Esophagus (tissue), 2 donors: ENCODE results near the gene SPDYA. TPM values are rescaled to one million over a fixed set of nuclear protein-coding genes. Genes with fewer than 3 reads are reported as not detected.

ENCODE experiments used
- H3K27ac ChIP-seq, 2 donors: one replicate each; pipeline ENCODE4 v1.5.1; 2013; ENCODE audit warnings: low read depth in 2 of 2, mild to moderate bottlenecking in 2 of 2, inconsistent platforms in 1 of 2, low read length in 1 of 2, moderate library complexity in 1 of 2
- H3K27me3 ChIP-seq, 2 donors: one replicate each; pipeline ENCODE4 v1.6.1; 2013; ENCODE audit warnings: low read length in 2 of 2, control low read depth in 1 of 2, mild to moderate bottlenecking in 1 of 2; ENCODE audit not compliant: insufficient read depth in 2 of 2, control insufficient read depth in 1 of 2
- H3K36me3 ChIP-seq, 2 donors: one replicate each; pipeline ENCODE4 v1.6.1; 2013; ENCODE audit warnings: low read length in 1 of 2; ENCODE audit not compliant: control insufficient read depth in 2 of 2, insufficient read depth in 2 of 2
- H3K4me1 ChIP-seq, 2 donors: one replicate each; pipeline ENCODE4 v1.6.1; 2013; ENCODE audit warnings: low read length in 1 of 2; ENCODE audit not compliant: control insufficient read depth in 2 of 2, insufficient read depth in 2 of 2
- H3K4me3 ChIP-seq, 2 donors: one replicate each; pipeline ENCODE4 v1.5.1; 2013; ENCODE audit warnings: low read length in 2 of 2, mild to moderate bottlenecking in 2 of 2, low read depth in 1 of 2, moderate library complexity in 1 of 2
- H3K9me3 ChIP-seq, 2 donors: one replicate each; pipeline ENCODE4 v1.6.1; 2013; ENCODE audit warnings: mild to moderate bottlenecking in 2 of 2, low read depth in 1 of 2, low read length in 1 of 2, moderate library complexity in 1 of 2; ENCODE audit not compliant: control insufficient read depth in 2 of 2, insufficient read depth in 1 of 2
- WGBS, 2 donors: extraction: QIAGEN DNeasy Blood & Tissue Kit; methylation state at CpG; one replicate each; pipeline ENCODE4 v1.1.7; 2013; 5-methylcytosine and 5-hydroxymethylcytosine counted together
- polyA plus RNA-seq, 2 donors: library from polyadenylated mRNA; stranded (reverse); fragments of 200-250 nt; gene quantifications; one replicate each; pipeline ENCODE4 v1.2.3, GENCODE V29; 2013
- donor health status: healthy with polysubstance abuse.
- donor health status: Bipolar disorder and iron deficiency.

The SPDYA gene
- polyA plus RNA-seq, 2 donors, result 0.40 to 0.84 TPM

DNA sequence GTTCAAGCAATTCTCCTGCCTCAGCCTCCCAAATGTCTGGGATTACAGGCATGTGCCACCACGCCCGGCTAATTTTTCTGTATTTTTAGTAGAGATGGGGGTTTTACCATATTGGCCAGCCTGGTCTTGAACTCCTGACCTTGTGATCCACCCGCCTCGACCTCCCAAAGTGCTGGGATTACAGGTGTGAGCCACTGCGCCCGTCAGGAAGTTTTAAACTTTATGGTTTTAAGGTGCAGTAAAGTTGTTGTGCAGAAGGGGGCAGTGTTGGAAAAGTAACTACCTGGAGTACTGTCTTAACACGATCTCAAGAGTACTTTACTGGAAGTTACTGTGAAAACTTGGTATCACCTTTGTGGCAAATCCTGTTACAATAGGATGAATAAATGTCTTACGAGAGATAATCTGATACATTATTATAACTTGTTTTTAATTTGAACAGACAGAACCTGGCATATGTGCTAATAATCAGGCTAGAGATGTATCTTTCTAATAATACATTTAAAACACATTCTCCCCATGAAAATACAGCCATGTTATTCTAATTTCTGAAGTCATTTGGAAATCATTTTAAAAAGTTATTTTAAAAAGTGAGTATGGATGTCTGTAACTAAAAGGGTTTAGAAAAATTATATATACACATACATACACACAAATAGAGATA, 10.8 kb downstream of the SPDYA start:
- Histone ChIP-seq H3K27me3 (no peaks in the 10 kb centered on the region), H3K9me3 (no peaks in the 10 kb centered on the region)
- WGBS, 2 donors, result 6 to 7% methylated on average over 8 of the region's 8 CpGs

DNA sequence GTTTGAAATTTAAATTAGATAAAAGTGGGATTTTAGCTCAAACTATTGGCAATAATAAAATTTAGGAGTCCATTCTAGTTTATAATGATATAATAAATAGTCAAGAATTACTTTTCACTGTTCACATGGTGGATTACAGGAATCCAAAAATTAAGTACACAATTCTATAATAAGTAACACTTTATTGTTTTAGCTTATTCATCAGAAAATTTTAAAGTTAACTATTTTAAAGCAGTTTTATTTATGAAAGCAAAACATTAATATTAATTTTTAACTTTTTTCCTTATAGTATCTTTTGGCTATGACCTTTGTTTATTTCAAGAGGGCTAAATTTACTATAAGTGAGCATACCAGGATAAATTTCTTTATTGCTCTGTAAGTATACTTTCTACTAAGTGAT, 11.4 kb downstream of the SPDYA start:
- Histone ChIP-seq H3K27ac (no peak overlapping the region), H3K4me3 (no peak overlapping the region), H3K36me3 (no peaks in the 10 kb centered on the region), H3K4me1 (no peaks in the 10 kb centered on the region), H3K9me3 (no peaks in the 10 kb centered on the region), H3K27me3 (no peaks in the 10 kb centered on the region)

More for the DNA sequence above, 10.8 kb downstream of the SPDYA start:
- no peaks in the 10 kb centered on the region for H3K4me1 ChIP-seq
- H3K36me3 ChIP-seq, result no peaks in the 10 kb centered on the region
- no peak overlapping the region for H3K4me3 ChIP-seq
- H3K27ac ChIP-seq, result no peak overlapping the region

DNA sequence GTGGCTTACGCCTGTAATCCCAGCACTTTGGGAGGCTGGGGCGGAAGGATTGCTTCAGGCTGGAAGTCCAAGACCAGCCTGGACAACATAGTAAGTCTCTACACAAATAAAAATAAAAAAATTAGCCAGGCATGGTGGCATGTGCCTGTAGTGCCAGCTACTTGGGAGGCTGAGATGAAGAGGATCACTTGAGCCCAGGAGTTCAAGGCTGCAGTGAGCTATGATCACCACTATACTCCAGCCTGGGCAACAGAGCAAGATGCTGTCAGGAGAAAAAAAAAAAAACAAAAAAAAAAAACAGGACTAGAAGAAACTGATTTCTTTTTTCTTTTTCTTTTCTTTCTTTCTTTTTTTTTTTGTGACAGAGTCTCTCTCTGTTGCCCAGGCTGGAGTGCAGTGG, 13.6 kb downstream of the SPDYA start:
- Histone ChIP-seq H3K4me3 (no peak overlapping the region), H3K4me1 (no peaks in the 10 kb centered on the region), H3K27ac (no peak overlapping the region), H3K9me3 (no peaks in the 10 kb centered on the region), H3K27me3 (no peaks in the 10 kb centered on the region), H3K36me3 (no peaks in the 10 kb centered on the region)
- 90 to 100% methylated on average over 2 of the region's 2 CpGs for WGBS, 2 donors

DNA sequence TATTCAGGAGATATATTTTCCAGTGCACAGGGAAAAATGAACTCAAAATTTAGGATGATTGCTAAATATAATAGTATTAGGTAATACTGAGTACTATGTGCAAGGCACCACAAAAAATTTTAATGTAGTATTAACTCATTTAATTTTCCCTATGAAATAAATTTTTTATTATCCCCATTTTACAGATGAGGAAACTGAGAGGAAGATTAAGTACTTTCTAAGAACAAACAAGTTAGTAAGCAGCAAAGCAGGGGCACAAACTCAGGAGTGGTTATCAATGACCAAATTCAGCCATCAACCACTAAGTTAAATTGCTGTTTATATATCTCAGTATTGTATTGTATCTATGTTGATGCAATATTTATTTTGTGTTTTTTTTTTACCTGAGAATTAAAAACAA, 14.2 kb downstream of the SPDYA start:
- H3K9me3 ChIP-seq, result no peaks in the 10 kb centered on the region
- no peaks in the 10 kb centered on the region for H3K4me1 ChIP-seq
- no peaks in the 10 kb centered on the region for H3K36me3 ChIP-seq
- H3K27ac ChIP-seq, result no peak overlapping the region
- no peak overlapping the region for H3K4me3 ChIP-seq
- H3K27me3 ChIP-seq, result no peaks in the 10 kb centered on the region

DNA sequence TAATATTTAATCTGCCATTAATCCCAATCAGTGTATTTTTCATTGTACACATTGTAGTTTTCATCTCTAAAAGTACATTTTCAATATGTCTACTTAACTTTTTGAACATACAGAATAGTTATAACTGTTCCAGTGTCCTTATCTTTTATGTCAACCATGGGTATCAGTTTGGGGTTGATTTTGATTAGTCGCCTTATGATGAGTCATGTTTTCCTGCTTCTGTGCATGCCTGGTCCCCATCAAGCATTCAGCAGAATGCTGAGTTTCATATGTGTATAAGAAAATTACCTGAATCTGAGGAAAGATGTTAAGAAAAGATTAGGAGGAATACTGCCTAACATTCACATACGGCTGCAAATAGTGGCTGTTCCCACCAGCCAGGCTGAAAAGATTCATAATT, 17.7 kb downstream of the SPDYA start:
- H3K36me3 ChIP-seq, result no peaks in the 10 kb centered on the region
- no peak overlapping the region for H3K4me3 ChIP-seq
- H3K4me1 ChIP-seq, result no peaks in the 10 kb centered on the region
- no peak overlapping the region for H3K27ac ChIP-seq
- no peaks in the 10 kb centered on the region for H3K27me3 ChIP-seq
- WGBS, 2 donors, result 80 to 85% methylated on average over 2 of the region's 2 CpGs
- no peaks in the 10 kb centered on the region for H3K9me3 ChIP-seq

DNA sequence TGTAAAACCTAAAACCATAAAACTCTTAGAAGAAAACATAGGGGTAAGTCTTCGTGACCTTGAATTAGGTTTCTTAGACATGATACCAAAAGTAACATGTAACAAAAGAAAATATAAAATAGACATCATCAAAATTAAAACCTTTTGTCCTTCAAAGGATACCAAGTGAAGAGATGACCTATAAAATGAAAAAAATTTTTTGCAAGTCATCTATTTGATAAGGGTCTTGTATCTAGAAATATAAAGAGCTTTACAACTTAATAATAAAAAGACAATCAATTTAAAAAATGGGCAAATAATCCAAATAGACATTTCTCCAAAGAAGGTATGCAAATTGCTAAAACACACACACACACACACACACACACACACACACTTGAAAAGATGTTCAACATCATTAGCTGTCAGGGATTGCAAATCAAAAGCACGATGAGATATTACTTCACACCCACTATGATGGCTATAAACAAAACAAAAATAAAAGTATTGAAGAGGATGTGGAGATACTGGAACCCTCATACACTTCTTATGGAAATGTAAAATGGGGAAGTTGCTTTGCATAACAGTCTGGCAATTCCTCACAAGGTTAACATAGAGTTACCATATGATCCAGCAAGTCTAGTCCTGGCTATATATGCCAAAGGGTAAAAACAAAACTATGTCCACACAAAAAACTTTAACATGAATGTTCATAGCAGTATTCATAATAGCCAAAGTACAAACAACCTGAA, 23.3 kb downstream of the SPDYA start:
- Histone ChIP-seq H3K4me1 (no peaks in the 10 kb centered on the region), H3K9me3 (no peaks in the 10 kb centered on the region), H3K27ac (no peak overlapping the region), H3K36me3 (no peaks in the 10 kb centered on the region), H3K27me3 (no peaks in the 10 kb centered on the region), H3K4me3 (no peak overlapping the region)
- WGBS, 2 donors, result 91 to 97% methylated on average over 2 of the region's 2 CpGs

DNA sequence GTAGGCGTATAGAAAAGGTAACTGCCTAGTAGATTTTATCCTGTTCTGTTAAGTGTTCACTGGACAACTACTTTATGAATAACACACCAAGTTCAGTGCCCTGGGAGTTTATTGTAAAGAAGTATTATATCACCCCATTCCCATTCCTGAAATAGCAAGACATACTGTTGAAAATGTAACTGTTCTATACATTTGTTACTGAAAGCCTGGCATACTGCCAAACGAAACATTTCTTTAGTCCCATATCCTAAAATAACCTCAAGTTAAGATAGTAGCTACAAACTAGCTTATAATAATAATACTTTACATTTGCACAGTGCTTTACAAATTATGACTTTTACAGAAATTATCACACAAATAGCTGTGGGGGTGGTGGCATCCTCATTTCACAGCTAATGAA, 25.1 kb downstream of the SPDYA start:
- Histone ChIP-seq H3K36me3 (no peaks in the 10 kb centered on the region), H3K27me3 (no peaks in the 10 kb centered on the region), H3K4me1 (no peaks in the 10 kb centered on the region), H3K27ac (no peak overlapping the region), H3K9me3 (no peaks in the 10 kb centered on the region), H3K4me3 (no peak overlapping the region)
- WGBS, 2 donors, result 63% methylated on average over 2 of the region's 2 CpGs

DNA sequence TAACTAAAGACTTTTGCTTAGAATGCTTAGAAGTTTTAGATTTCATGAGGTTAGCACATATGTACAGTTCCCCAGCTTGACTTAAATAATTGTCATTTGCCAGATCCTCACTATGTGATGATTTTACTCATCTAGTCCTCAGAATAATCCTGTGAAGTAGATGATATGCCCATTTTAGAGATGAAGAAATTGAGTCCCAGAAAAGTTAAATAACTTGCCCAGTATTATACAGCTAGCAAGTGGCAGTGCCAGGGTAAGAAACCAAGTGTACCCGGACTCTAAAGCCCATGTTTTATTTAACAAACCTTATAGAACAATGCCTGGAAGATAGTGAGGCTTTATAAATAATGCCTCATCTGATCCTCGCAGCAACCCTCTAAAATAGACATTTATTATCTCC, 28.3 kb downstream of the SPDYA start:
- Histone ChIP-seq H3K27ac (no peak overlapping the region), H3K36me3 (no peaks in the 10 kb centered on the region)
- WGBS, 2 donors, result 95 to 97% methylated on average over 2 of the region's 2 CpGs

DNA sequence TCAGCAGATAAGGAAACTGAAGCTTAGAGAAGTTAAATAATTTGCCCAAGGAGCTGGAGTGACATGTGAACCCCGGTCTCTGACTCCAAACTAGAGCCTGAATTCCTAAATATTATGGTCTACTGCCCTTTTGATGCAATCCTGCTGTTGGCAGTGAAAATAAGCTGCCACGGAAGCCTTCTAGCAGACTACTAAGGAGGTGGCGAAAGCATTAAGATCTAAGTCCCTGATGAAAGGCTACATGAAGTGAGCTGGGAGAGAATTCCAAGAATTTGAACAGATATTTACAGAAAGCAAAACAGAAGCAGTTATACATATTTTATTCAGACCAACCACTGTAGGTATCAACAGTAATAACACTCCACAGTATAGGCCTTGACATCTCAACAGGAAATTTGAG, 31.4 kb downstream of the SPDYA start:
- no peaks in the 10 kb centered on the region for H3K4me1 ChIP-seq
- H3K27me3 ChIP-seq, result no peaks in the 10 kb centered on the region
- no peak overlapping the region for H3K4me3 ChIP-seq
- H3K36me3 ChIP-seq, result no peaks in the 10 kb centered on the region
- no peaks in the 10 kb centered on the region for H3K9me3 ChIP-seq
- 62 to 65% methylated on average over 3 of the region's 3 CpGs for WGBS, 2 donors
- no peak overlapping the region for H3K27ac ChIP-seq

More for the DNA sequence above, 28.3 kb downstream of the SPDYA start:
- Histone ChIP-seq H3K4me3 (no peak overlapping the region), H3K9me3 (no peaks in the 10 kb centered on the region), H3K27me3 (no peaks in the 10 kb centered on the region), H3K4me1 (no peaks in the 10 kb centered on the region)

DNA sequence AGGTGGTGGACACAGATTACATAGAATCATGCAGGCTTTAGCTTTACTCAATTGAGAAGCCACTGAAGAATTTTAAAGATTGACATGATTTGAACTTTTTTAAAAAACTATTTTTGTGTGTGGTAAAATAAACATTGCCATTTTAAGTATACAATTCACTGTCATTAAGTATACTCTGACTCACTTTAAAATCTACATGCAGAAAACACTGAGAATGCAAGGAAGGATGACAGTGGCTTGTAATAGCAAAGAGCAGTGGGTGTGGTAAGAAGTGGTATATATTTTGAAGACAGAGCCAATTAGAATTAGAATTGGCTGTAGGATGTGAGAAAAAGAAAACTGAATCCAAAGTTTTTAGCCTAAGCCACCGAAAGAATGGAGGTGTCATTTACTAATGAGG, 44.6 kb downstream of the SPDYA start:
- no peaks in the 10 kb centered on the region for H3K36me3 ChIP-seq
- no peak overlapping the region for H3K4me3 ChIP-seq

More for the DNA sequence above, 44.6 kb downstream of the SPDYA start:
- no peaks in the 10 kb centered on the region for H3K9me3 ChIP-seq
- H3K4me1 ChIP-seq, result no peaks in the 10 kb centered on the region
- no peaks in the 10 kb centered on the region for H3K27me3 ChIP-seq
- H3K27ac ChIP-seq, result no peak overlapping the region
- 61 to 85% methylated on average over 1 of the region's 1 CpG for WGBS, 2 donors
